ENCODE results near the gene ITPA. TPM values are rescaled to one million over a fixed set of nuclear protein-coding genes. Genes with fewer than 3 reads are reported as not detected.

Gene ITPA
- 23.4 and 33.3 TPM in 2 replicates for total RNA-seq

GRCh38 chr20:3209257-3209945 lies at the start of gene ITPA:
ITPA (plus strand) TSS chr20:3209498; CDS start chr20:3209552, 54 bp downstream.

GRCh38 chr20:3172933-3173609 lies 36.2 kb upstream of the ITPA start, which contains the start of gene LZTS3:
LZTS3 (minus strand) TSS chr20:3173549; CDS start chr20:3167163, 6,386 bp downstream.

GRCh38 chr20:3204124-3204794 lies 5.0 kb upstream of the ITPA start, which contains the start of gene DDRGK1:
DDRGK1 (minus strand) TSS chr20:3204682; CDS start chr20:3204627, 55 bp downstream.

GRCh38 chr20:3239026-3239866 lies 29.9 kb downstream of the ITPA start, which contains the start of gene SLC4A11:
SLC4A11 (minus strand) TSS chr20:3239190; CDS start chr20:3239137, 53 bp downstream.

Other genes starting within 250 kb of the ITPA start
- 0.26 and 0.50 TPM in 2 replicates for gene GNRH2, start 165.9 kb upstream of the ITPA start, total RNA-seq
- gene MRPS26, start 163.4 kb upstream of the ITPA start, total RNA-seq = 32.6 and 42.0 TPM in 2 replicates
- gene OXT, start 137.9 kb upstream of the ITPA start, total RNA-seq = not detected in 2 replicates
- not detected in 2 replicates for gene AVP, start 124.8 kb upstream of the ITPA start, total RNA-seq
- gene FASTKD5, start 49.6 kb upstream of the ITPA start, total RNA-seq = 10.3 and 10.9 TPM in 2 replicates
- gene UBOX5, start 49.6 kb upstream of the ITPA start, total RNA-seq = 2.6 and 2.9 TPM in 2 replicates
- 2.5 and 4.4 TPM in 2 replicates for gene LZTS3, start 35.9 kb upstream of the ITPA start, total RNA-seq
- 30.7 and 47.0 TPM in 2 replicates for gene DDRGK1, start 4.8 kb upstream of the ITPA start, total RNA-seq
- gene SLC4A11, start 29.7 kb downstream of the ITPA start, total RNA-seq = 0.12 and 0.26 TPM in 2 replicates
- gene DNAAF9, start 198.2 kb downstream of the ITPA start, total RNA-seq = 8.2 and 10.7 TPM in 2 replicates

All from aortic smooth muscle cell (primary cell).